ENCODE measurements around the gene KBTBD13. TPM values are rescaled to one million over a fixed set of nuclear protein-coding genes. Genes with fewer than 3 reads are reported as not detected.

KBTBD13 gene
- total and polyA plus RNA-seq, 7 donors = 0.12 to 5.7 (median 1.8) TPM

DNA sequence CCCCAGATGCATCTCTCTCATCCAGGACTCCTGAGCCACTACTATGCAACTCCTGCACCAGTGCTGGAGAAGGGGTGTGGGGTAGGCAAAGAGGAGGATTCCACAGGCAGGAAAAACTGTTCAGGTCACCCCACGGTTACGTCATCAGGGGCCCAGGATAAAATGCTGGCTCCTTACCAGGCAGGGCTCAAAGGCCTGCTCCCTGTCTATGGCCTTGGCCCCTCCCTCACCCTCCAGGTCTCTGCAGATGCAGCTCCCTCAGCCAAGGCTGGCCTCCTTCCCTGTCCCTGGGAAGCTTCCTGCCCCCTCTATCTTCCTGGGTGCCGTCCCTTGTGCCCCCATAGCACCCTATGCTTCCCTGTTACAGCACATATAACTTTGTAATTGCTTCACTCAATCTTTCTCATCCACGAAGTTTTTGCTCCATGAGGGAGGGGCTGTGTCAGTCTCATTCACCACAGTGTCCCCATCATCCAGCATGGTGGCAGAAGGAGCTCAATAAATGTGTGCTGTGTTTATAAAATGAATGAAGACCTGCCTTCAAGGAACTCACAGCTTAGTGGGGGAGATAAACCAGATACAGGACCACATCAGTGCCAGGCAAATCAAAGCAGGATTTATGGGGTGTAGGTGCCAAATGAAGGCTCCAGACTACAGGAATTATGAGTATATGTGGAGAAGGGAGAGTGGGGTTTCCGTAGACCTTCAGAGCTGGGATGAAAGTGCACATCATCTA is 18.6 kb downstream of the KBTBD13 start:
- DNase-seq = no peak
- WGBS, 3 donors = 72 to 81% (median 76%) methylated on average over 5 of the region's 5 CpGs
- no peak overlapping the region for H3K4me3 ChIP-seq
- peaks cover 9% of the 10 kb centered on the region for H3K4me1 ChIP-seq
- H3K36me3 ChIP-seq (ENCODE audit: insufficient read depth in 1 of 2, low read depth in 1 of 2) = peaks cover 4 to 39% of the 10 kb centered on the region in 2 donors
- ATAC-seq = no peak
- TF ChIP-seq CTCF (IDR thresholded peaks at IDR 0.05) = no peak
- no peaks in the 10 kb centered on the region for H3K27me3 ChIP-seq (ENCODE audit: insufficient read depth in 3 of 3, low read length in 2 of 3)
- intact Hi-C loops (cut with DNase I) = no loop called here
- H3K9me3 ChIP-seq = no peaks in the 10 kb centered on the region
- H3K27ac ChIP-seq = no peak overlapping the region

DNA sequence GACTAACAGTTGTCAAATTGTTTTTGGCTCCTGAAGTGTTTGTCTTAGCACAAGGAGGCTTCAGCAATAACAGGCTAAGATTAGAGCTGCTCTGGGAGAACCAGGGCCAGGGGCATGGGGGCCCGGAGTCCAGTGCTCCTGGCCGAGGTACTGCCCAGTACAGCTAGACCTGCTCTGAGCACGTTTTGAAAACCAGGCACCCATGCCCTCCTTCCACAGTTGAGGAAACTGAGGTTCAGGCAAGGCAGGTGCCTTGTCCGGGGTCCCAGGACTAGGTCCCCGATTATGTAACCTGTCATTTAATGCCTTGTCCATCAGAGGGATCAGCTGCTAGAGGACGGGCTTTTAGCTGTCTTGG is 19.2 kb downstream of the KBTBD13 start:
- no peak overlapping the region for H3K27ac ChIP-seq
- ATAC-seq = no peak
- H3K4me1 ChIP-seq = peaks cover 9% of the 10 kb centered on the region
- no peaks in the 10 kb centered on the region for H3K27me3 ChIP-seq (ENCODE audit: insufficient read depth in 3 of 3, low read length in 2 of 3)
- no peak for DNase-seq
- H3K9me3 ChIP-seq = no peaks in the 10 kb centered on the region
- H3K36me3 ChIP-seq (ENCODE audit: insufficient read depth in 1 of 2, low read depth in 1 of 2) = peaks cover 4 to 44% of the 10 kb centered on the region in 2 donors
- WGBS, 3 donors = 54 to 90% (median 75%) methylated on average over 6 of the region's 6 CpGs
- no peak overlapping the region for H3K4me3 ChIP-seq
- intact Hi-C loops (cut with DNase I) = no loop called here
- no peak for TF ChIP-seq CTCF (IDR thresholded peaks at IDR 0.05)

DNA sequence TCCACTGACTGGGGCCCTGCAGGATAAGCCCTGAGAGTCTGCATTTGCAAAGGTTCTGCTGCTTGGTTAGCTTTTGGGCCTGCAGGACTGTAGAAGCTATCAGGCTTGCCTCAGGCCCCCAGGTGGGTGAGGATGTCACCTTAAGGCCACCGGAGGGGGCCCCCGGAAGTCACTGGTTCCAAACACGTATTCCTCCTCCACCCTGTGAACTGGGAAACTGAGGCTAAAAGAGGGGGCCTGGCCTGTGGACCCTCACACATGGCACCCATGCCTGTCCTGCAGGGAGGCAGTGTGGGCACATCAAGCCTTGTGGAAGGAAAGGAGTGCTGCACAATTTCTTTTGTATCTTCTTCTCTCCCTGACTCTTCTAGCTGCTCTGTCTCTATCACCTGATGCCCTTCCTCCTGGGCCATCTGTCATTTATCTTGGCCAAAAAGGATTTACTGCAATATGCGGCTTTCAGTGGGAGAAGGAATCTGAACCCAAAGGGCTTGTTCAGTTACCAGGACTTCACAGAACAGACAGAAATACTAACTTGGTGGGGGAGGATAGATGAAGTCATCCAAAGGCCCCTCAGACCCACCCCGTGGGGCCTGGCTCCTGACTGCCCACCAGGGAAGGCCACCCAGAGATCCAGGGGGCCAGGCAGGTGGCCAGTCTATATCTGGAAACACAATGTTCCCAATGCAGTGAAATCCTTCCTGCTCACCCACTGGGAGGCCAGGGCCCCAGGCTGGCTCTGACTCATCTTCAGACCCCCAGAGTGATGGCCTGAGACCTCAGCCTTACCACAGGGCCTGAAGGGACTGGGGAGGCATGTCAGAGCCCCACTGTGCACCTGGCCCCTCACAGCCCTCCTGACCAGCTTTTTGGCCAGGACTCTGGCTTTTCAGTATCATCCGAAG is 20.2 kb downstream of the KBTBD13 start:
- H3K9me3 ChIP-seq = no peaks in the 10 kb centered on the region
- no peak for TF ChIP-seq CTCF (IDR thresholded peaks at IDR 0.05)
- ATAC-seq (no peak), DNase-seq (no peak)
- no peaks in the 10 kb centered on the region for H3K27me3 ChIP-seq (ENCODE audit: insufficient read depth in 3 of 3, low read length in 2 of 3)
- intact Hi-C loops (cut with DNase I) = no loop called here
- peaks cover 4 to 51% of the 10 kb centered on the region in 2 donors for H3K36me3 ChIP-seq (ENCODE audit: insufficient read depth in 1 of 2, low read depth in 1 of 2)
- no peak overlapping the region for H3K4me3 ChIP-seq
- no peak overlapping the region for H3K27ac ChIP-seq
- WGBS, 3 donors = 74 to 91% (median 79%) methylated on average over 6 of the region's 6 CpGs
- peaks cover 9% of the 10 kb centered on the region for H3K4me1 ChIP-seq

- Histone ChIP-seq H3K4me1 (peaks cover 9% of the 10 kb centered on the region), H3K27me3 (ENCODE audit: insufficient read depth in 3 of 3, low read length in 2 of 3) (no peaks in the 10 kb centered on the region), H3K9me3 (no peaks in the 10 kb centered on the region), H3K27ac (no peak overlapping the region), H3K36me3 (ENCODE audit: insufficient read depth in 1 of 2, low read depth in 1 of 2) (peaks cover 4 to 57% of the 10 kb centered on the region in 2 donors), H3K4me3 (no peak overlapping the region)
- ATAC-seq = no peak
- no peak for DNase-seq
- no peak for TF ChIP-seq CTCF (IDR thresholded peaks at IDR 0.05)
- 90 to 92% (median 92%) methylated on average over 7 of the region's 7 CpGs for WGBS, 3 donors
- intact Hi-C loops (cut with DNase I) = no loop called here
These were observed 21.2 kb downstream of the KBTBD13 start for GRCh38 chr15:65097651-65098263.

All from psoas muscle (tissue), 8 donors.